GM12878 (cell line): ENCODE results near the gene MYOM3.

ENCODE experiments used
- MAX ChIP-seq: IDR thresholded peaks from 2 replicates; pipeline ENCODE4 v1.6.1; 2012; ENCODE audit warnings: low read depth, low read length, improper control_type of control experiment
- ZNF274 ChIP-seq: IDR thresholded peaks from one replicate; pipeline ENCODE4 v1.8.0; 2011; ENCODE audit not compliant: insufficient read length, insufficient read depth

- TF ChIP-seq ZNF274 (no peak), MAX (no peak)
These were observed 101.3 kb downstream of the MYOM3 start for GRCh38 chr1:24010650-24011049.
